C4-2B (cell line): Measurements from ENCODE around the gene FBXO36.

Experiments used
- ZFX ChIP-seq: fragments of 450-650 bp; IDR thresholded peaks from 2 replicates; pipeline ENCODE4 v1.6.1; 2017
- TF ChIP-seq, protein P1 (sequence below): fragments of 450-650 bp; conservative IDR thresholded peaks from 2 replicates; pipeline ENCODE4 v1.5.1; 2017; ENCODE audit warnings: mild to moderate bottlenecking

DNA sequence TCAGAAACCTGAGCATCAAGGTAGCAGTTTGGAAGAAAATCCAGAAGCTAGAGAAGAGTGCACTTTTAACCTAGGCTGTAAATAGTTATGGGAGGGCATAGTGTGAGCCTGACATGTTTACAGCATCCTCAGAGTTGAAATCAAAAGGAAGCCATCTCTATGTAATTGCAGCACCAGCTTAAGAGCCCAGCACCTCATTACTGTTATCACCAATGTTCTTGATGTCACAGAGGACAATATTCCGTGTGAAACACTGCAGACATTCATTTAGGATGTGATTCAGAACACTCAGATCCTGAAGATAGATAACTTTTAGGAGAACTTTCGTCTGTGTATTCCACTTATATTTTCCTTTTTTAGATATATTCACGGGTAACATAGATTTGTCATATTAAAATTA lies 48.1 kb downstream of the FBXO36 start:
- TF ChIP-seq, protein P1, sequence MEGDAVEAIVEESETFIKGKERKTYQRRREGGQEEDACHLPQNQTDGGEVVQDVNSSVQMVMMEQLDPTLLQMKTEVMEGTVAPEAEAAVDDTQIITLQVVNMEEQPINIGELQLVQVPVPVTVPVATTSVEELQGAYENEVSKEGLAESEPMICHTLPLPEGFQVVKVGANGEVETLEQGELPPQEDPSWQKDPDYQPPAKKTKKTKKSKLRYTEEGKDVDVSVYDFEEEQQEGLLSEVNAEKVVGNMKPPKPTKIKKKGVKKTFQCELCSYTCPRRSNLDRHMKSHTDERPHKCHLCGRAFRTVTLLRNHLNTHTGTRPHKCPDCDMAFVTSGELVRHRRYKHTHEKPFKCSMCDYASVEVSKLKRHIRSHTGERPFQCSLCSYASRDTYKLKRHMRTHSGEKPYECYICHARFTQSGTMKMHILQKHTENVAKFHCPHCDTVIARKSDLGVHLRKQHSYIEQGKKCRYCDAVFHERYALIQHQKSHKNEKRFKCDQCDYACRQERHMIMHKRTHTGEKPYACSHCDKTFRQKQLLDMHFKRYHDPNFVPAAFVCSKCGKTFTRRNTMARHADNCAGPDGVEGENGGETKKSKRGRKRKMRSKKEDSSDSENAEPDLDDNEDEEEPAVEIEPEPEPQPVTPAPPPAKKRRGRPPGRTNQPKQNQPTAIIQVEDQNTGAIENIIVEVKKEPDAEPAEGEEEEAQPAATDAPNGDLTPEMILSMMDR, result no peak
- no peak for TF ChIP-seq ZFX
